Gastroesophageal sphincter (tissue), 3 donors: ENCODE results near the gene TMEM207.

Experiments
- CTCF ChIP-seq, 4 experiments: fragments of 200-600 bp in 2 of 4; fragments of 450-650 bp in 2 of 4; sonication (generic) in 1 of 4; IDR thresholded peaks; one replicate each; pipeline ENCODE4 v1.5.1; 2017 to 2019; ENCODE audit warnings: antibody characterized with exemption in 4 of 4, mild to moderate bottlenecking in 2 of 4, moderate library complexity in 2 of 4
- EP300 ChIP-seq: sonication (generic); formaldehyde crosslinking; IDR thresholded peaks from one replicate; pipeline ENCODE4 v1.6.1; 2017; ENCODE audit warnings: antibody characterized with exemption, mild to moderate bottlenecking
- POLR2A ChIP-seq, 2 donors: fragments of 450-650 bp; IDR thresholded peaks; one replicate each; pipeline ENCODE4 v1.6.1; 2017; ENCODE audit warnings: antibody characterized with exemption in 2 of 2, mild to moderate bottlenecking in 2 of 2, moderate library complexity in 1 of 2
- POLR2AphosphoS5 ChIP-seq: sonication (generic); formaldehyde crosslinking; IDR thresholded peaks from one replicate; pipeline ENCODE4 v1.6.1; 2017; ENCODE audit warnings: antibody characterized with exemption

- TF ChIP-seq CTCF (IDR thresholded peaks at IDR 0.05) (no peak), POLR2A (IDR thresholded peaks at IDR 0.05) (no peak), POLR2AphosphoS5 (no peak), EP300 (no peak)
Measured at GRCh38 chr3:190495354-190495753, 45.7 kb upstream of the TMEM207 start.
